Stimulated activated CD4-positive, alpha-beta T cell treated with anti-CD3 and anti-CD28 coated beads, Interleukin-1b, Interleukin-23, amount 100 ng/mL, for 48 hours (primary cell): ENCODE data around the gene TMOD3.

Experiments used
- DNase-seq: peaks from one replicate; pipeline ENCODE4 v3.0.0-alpha.2; 2020

The TMOD3 gene

GRCh38 chr15:51828621-51829375 is 655 bp upstream of the TMOD3 start:
- no peak for DNase-seq

GRCh38 chr15:51830276-51830806 is 888 bp downstream of the TMOD3 start:
- DNase-seq = no peak

DNA sequence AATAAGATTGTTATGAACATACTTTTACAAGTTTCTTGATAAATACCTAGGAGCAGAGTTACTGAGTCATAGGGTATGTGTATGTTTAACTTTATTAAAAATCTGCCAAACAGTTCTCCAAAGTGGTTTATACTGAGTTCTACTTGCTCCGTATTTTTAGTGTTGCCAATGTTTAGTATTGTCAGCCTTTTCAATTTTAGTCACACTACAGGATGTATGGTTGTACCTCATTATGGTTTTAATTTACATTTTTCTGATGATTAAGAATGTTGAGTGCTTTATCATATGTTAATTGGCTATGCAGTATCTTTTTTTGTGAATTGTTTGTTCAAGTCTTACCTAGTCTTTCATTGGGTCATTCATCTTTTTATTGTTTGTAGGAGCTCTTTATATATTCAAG is 4.3 kb downstream of the TMOD3 start:
- no peak for DNase-seq

DNA sequence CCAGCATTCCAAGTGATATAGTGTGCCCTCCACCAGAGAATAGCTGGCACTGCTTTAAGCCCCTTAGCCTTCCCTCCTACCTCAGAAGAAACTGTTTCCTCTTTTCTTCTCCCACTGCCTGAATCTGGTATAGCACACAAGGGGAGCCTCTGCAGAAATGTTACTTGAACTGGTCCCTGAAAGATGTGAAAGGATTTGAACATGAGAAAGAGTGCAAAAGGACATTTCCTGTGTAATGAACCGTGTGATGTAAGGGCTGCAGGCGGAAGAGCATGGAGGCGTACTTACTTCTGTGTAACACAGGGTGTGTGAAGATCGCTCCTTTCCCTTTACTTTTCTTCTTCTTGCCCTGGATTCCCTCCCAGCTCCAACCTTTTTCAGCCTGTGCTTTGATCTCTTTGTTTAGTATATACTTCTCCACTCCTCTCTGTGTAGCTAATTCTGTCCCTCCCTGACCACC is 8.4 kb downstream of the TMOD3 start:
- DNase-seq = no peak

- DNase-seq = no peak
Observed at GRCh38 chr15:51838270-51838669, 8.8 kb downstream of the TMOD3 start.

GRCh38 chr15:51840692-51841091 is 11.2 kb downstream of the TMOD3 start:
- no peak for DNase-seq

- no peak for DNase-seq
Observed at GRCh38 chr15:51841406-51842040, 12.1 kb downstream of the TMOD3 start.

DNA sequence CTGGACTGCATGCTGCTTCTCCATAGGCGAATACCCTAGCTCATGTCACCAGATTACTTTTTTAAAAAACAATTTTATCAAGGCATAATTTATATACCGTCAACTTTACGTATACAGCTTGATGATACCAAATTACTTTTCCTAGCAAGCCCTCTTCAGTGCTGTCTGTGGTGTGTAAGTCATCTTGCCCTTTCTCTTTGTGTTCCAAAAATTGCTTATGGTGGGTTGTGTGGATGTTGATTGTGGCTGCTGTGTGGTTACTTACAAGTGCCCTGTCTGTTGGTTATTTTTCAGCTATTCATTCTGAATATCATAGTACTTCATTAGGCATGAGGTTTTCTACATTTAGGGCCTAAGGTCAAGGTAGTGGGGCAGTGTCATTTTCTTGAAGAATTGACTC is 12.8 kb downstream of the TMOD3 start:
- no peak for DNase-seq

DNA sequence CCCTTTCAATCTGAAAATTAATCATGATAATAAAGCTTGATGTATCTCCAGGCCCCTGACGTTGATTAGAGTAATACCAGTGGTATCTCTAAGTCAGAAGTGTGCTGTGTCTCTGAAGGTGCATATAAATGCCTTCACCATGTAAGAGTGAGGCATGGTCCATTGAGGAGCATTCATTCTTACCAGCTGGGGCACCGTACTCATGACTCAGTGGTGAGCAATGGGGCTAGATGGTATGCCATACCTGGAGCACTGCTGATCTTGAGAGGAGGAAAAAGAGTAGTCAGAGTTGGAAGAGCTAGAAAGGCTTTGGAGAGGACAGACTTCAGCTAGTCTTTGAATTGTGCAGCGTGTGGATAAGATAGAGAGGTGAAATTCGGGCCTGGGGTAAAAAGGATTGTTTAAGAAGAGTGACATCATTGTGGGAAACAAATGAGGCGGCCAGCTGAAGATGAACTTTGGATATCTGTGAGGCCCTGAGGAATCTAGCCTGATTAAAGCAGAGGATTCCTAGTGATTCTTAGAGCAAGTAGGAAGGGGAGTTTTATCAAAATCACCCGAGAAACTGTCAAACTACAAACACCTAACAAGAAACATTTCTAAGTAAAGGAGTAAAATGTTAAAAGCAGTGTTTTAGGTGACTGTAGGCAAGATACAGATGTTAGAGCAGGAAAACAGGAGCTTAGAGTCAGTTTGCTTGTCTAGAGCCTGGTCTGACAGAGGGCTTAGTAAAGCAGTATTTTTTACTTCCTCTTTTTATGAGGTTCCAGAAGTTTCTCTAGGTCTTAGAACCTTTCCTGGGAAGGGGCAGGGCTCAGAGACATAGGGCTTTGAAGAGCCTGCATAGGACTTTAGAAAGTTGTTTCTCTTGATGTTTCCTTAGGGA is 13.6 kb downstream of the TMOD3 start:
- peak; percentile 45 for DNase-seq

GRCh38 chr15:51844747-51845426 is 15.4 kb downstream of the TMOD3 start:
- DNase-seq = no peak

DNA sequence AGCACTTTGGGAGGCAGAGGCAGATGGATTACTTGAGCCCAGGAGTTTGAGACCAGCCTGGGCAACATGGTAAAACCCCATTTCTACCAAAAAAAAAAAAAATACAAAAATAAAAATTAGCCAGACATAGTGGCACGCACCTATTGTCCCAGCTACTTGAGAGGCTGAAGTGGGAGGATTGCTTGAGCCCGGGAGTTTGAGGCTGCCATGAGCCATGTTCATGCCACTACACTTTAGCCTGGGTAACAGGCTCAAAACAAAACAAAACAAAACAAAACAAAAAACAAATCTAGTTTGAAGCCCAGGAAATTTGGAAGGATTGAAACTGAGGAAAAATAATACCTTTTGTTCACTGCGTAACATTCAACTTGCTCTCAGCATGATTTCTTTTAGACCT is 16.6 kb downstream of the TMOD3 start:
- DNase-seq = no peak

- no peak for DNase-seq
Observed at GRCh38 chr15:51846463-51847230, 17.2 kb downstream of the TMOD3 start.

DNA sequence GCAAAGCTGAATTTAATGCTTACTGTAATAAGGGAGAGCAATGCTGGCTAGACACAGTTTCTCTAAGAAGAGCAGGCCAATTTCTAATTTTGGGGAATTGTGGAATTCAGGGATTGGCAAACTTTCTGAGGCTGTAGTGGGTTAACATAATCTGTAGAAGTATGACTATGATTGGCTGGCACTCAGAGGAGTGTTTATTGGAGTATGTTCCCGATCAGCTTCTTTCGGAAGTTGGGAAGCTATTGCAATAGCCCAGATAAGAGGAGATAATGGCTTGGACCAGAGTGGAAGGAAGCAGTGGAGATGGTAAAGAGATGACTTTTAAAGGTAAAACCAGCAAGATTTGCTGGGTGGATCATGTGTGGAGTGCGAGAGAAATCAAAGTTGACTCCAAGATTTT is 19.4 kb downstream of the TMOD3 start:
- no peak for DNase-seq

GRCh38 chr15:51849860-51850259 is 20.4 kb downstream of the TMOD3 start:
- no peak for DNase-seq

DNA sequence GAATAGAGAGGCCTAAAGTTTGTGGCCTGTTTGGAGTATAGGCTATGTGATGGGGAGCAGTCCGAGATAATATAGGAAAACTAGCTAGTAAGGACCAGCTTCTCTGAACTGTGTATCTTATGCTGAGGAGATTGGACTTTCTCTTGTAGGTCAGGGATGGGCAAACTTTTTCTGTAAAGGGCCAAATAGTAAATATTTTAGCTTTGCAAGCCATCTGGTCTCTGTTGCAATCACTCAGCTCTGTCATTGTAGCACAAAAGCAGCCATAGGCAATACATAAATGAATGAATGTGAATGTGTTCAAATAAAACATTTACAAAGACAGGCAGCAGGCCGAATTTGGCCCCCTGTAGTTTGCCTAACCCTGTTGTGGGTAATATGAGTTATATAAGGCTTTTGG is 24.5 kb downstream of the TMOD3 start:
- no peak for DNase-seq

DNA sequence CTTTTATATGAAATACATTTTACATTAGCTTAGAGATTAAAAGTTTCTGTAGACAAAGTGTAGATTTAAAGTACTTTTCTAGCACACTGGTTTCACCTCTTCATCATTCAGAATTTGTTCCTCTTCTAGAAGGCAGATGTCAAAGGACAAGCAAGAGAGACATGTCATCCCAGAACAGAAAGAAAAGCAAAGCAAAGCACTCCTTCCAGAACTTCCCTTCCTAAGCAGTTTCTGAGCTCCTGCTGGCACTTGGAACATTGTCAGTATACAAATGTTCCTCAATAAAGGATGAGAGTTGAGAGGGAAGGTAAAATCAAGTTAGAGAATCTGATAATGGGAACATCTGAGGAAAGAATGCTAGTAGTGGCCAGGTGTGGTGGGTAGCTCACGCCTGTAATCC is 26.2 kb downstream of the TMOD3 start:
- no peak for DNase-seq

DNA sequence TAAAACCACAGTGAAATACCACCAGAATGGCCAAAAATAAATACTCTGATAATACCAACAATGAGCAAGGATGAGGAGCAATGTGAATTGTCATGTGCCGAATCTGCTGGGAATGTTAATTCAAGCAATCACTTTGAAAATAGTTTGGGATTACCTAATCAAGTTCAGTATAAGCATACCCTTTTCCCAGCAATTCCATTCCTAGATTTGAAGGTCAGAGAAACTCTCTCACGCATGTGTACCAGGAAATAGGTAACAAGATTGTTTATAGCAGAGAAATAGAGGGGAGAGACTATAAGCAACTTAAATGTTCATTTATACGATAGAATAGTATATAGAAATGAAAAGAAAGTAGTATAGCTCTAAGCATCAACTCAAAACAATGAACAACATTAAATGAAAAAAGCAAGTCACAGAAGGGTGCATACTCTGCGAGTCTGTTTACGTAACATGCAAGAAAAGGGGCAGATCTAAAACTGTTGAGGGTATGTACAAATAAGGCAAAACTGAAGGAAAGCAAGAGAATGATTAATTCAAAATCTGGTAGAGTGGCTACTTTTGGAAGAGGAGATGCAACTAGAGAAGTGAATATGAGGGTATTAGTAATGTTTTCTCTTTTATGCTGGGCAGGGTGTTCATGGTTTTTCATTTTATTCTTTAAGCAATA is 27.4 kb downstream of the TMOD3 start:
- no peak for DNase-seq

DNA sequence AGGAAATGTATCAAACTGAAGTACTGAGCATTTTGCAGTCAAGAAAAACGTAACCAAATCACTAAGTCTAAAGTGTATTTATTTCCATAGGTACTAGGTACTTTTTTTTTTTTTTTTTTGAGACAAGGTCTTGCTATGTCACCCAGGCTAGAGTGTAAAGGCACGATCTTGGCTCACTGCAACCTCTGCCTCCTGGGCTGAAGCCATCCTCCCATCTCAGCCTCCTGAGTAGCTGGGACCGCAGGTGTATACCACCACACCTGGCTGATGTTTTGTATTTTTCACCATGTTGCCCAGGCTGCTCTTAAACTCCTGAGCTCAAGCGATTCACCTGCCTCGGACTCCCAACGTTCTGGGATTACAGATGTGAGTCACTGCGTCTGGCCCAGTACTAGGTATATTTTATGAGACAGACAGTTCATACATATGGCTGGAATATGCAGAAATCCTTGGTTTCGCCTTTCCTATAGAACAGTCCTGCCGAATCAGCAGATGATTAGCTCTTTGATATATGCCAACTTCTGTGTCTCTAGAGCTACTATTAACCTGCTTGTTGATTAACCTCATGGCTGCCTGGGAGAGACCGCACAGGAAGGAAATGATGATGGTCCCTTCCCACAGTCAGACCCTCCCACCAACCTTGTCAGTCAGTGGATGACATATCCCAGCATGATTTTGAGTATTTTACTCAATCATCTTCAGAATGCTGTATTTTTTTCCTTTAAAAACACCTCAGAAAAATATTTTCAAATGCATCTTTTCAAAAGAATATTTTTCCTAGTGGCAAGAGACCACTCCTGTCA is 32.3 kb downstream of the TMOD3 start:
- peak; percentile 58 for DNase-seq

DNA sequence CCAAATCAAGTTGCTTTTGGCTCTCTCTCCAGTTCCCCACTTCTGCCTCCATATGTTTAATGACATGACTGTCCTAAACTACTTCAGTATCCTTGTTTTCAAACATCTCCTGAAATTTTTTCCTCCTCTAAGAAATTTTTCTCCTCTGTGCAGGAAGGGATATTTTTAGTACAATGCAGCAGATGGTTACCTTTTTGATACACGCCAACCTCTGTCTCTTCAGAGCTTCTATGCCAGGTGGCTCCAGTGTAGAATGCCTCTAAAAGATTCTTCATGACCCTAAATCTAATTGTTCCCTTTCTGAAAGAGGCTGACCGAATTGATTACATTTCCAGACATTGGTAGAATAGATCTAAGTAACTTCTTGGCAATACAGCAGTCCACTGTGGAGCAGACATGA is 33.7 kb downstream of the TMOD3 start:
- no peak for DNase-seq

DNA sequence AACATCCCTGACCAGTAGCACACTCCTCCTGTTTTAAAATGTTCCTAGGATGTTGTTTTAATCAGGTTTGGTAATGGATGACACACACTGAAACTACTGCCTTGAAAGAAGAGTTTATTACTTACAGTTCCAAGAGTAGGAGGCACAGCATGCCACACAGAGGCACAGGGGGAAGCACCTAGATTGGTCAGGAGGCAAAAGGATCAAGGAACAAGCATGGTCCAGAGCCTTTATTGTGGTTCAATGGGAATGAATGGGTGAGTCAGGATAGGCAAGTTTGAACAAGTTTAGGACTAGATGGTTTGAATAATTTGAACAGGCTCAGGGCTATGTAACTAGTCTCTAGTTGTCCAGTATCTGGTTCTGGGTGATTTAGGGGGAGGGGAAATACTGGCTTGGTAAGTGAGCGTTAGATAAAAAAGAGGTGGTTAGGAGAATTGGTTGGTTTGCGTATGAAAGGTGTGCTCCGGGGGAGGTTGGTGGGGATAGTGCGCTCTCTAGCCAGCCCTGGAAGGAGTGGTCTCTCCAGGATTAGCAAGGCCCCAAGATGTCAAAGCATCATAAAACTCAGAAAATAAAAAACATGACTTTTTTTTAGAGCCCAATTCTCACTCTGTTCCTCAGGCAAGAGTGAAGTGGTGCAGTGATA is 35.1 kb downstream of the TMOD3 start:
- peak; percentile 38 for DNase-seq
